RWPE1 (cell line): ENCODE results near the gene MED13L.
A peak's percentile ranks its signal among the peaks of the same experiment; 100 is the strongest.

ENCODE experiments used
- CTCF ChIA-PET: fragments of 350-600 bp; sonication (Branson Sonifier 250); formaldehyde crosslinking; extraction: SDS; loops from one replicate; lab custom pipeline; 2021; lab: Yijun Ruan, JAX
- POLR2A ChIA-PET: fragments of 400-600 bp; formaldehyde crosslinking; extraction: SDS; loops from one replicate; lab custom pipeline; 2020; ENCODE audit warnings: antibody characterized with exemption; ENCODE audit not compliant: low non-redundant PET; lab: Yijun Ruan, JAX
- DNase-seq: peaks from one replicate; pipeline ENCODE4 v3.0.0; 2012; ENCODE audit warnings: low spot score
- H3K27ac ChIP-seq: fragments of 450-650 bp; 2 replicates; pipeline ENCODE4 v1.5.1; 2017
- TF ChIP-seq, protein P1 (sequence below): fragments of 450-650 bp; conservative IDR thresholded peaks from 2 replicates; pipeline ENCODE4 v1.5.1; 2017; ENCODE audit warnings: low read depth, mild to moderate bottlenecking

Gene MED13L

DNA sequence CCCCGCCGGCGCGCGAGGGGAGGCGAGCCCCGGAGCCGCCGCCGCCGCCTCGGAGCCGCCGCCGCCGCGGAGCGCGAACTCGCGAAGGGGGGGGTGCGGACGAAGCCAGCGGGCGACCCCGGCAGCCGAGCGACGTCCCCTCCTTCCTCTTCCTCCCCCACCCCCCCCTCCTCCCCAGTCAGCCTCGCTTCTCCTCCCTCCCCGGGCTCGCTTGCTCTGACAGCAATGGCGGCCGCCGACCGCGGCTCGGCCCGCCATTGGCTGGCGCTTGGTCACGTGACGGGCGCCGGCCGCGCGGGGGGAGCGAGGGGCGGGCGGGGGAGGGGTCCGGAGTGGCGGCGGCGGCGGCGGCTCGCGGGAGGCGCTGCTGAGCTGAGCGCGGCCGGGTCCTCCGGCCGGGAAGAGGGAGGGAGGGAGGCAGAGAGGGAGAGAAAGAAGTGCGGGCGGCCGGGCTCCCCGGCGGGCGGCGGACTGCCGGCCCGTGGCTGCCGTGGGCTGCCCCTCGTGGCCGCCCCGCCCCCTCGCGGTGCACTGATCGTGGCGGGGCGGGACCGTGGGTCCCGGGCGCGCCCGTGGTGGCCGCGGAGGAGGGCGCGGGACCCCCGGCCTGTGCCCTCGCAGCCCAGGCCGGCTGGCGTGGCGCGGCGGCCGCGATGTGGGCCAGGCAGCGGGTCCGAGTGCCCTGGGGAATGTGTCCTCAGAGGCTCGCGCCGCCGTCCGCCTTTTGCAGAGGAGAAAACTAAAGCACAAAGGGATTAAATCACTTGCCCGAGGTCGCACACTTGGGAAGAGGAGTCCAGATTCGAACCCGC lies at the start of gene MED13L:
TSS of gene MED13L (minus strand) at position 227 of the 812 bp plus-strand sequence. CDS start 562 bp downstream, outside the sequence.
- peak within 1 kb of the TSS; percentile 88 for H3K27ac ChIP-seq
- POLR2A ChIA-PET, result no interaction called here
- CTCF ChIA-PET, result interaction anchor here (0.6 kb wide), 1 partner anchor 29 kb away, joined by 3 read pairs; no protein-coding TSS in a partner anchor
- TF ChIP-seq, protein P1, sequence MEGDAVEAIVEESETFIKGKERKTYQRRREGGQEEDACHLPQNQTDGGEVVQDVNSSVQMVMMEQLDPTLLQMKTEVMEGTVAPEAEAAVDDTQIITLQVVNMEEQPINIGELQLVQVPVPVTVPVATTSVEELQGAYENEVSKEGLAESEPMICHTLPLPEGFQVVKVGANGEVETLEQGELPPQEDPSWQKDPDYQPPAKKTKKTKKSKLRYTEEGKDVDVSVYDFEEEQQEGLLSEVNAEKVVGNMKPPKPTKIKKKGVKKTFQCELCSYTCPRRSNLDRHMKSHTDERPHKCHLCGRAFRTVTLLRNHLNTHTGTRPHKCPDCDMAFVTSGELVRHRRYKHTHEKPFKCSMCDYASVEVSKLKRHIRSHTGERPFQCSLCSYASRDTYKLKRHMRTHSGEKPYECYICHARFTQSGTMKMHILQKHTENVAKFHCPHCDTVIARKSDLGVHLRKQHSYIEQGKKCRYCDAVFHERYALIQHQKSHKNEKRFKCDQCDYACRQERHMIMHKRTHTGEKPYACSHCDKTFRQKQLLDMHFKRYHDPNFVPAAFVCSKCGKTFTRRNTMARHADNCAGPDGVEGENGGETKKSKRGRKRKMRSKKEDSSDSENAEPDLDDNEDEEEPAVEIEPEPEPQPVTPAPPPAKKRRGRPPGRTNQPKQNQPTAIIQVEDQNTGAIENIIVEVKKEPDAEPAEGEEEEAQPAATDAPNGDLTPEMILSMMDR, result peak; percentile 70
- DNase-seq, result peak; percentile 98

DNA sequence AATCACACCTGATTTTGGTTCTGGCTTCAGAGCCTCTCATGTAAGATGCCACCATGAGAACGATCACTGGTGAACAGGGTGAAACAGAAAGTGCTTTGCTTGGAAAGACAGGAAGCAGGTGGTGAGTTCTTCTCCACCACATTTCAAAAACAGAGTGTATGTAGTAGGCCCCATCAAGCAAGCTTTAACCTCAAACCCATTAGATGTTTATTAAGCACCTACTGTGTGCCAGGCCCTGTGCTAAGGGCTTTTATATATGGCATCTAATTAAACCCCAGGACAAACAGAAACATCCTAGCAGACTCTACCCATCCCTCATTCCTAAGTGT lies 47.8 kb upstream of the MED13L start:
- TF ChIP-seq, protein P1, result no peak
- ChIA-PET CTCF (no interaction called here), POLR2A (no interaction called here)
- no peak for DNase-seq
- H3K27ac ChIP-seq, result no peak overlapping the region

DNA sequence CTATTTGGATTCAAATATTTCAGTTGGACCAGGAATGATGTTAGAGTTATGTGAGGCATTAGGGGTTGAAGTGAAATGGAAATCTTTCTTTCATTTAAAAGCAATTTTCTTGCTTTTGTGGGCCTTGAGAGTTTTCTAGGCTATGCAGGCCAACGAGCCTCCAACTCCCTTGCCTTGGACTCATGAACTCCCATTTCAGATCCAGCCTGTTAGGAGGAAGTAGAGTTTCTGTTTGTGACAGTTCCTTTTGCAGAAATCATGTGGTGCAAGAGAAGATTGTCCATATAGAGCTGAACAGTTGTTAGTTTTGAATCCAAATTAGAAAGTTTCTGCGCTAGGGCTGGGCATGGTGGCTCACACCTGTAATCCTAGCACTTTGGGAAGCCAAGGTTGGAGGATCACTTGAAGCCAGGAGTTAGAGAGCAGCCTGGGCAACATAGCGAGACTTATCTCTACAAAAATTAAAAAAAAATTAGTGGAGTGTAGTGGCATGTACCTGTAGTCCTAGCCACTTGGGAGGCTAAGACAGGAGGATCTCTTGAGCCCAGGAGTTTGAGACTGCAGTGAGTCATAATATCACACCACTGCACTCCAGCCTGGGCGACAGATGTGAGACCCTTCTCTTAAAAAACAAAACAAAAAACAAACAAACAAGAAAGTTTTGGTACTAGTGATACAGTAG lies 47.3 kb upstream of the MED13L start:
- no peak overlapping the region for H3K27ac ChIP-seq
- ChIA-PET POLR2A (no interaction called here), CTCF (no interaction called here)
- TF ChIP-seq, protein P1, result no peak
- no peak for DNase-seq

DNA sequence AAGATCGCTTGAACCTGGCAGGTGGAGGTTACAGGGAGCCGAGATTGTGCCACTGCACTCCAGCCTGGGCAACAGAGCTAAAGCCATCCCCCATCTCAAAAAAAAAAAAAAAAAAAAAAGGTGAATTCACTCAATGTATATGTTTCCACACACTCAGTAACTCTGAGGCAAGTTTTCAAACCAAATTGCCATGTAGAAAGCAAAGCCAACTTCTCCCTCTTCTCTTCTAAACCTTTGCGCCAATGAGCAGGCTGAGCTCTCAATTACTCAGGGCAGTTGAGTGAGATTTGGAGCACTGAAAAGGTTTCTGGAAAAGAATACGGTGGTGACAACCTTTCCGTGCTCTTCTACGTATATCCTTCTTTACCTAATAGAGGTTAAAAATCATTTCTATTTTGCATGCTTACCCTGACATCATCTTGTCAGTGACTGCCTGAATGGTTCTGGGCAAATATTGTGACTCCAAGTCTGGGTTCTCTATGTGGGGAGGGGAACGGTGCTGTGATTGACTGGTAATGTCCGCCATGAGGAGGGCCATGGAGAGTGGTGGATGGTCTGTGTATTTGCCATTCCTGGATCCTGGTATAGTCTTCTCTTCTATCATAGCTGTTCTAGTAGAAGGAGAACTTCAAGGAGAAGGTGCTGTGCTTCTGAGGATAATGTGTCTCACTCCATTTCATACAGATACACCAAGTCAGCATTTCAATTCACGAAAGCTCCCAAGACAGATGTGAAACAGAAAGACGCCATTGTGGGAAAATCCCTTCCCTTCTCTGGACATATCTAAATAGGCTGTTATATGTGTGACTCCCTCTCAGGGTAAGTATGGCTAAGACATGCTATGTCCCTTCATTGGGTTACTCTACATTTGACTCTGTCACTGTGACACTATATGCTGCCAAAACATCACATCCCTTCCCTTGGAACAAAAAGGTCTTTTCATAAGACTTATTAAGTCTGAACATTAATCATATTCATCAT lies 46.2 kb upstream of the MED13L start:
- no peak overlapping the region for H3K27ac ChIP-seq
- ChIA-PET POLR2A (no interaction called here), CTCF (no interaction called here)
- TF ChIP-seq, protein P1, result no peak
- no peak for DNase-seq

DNA sequence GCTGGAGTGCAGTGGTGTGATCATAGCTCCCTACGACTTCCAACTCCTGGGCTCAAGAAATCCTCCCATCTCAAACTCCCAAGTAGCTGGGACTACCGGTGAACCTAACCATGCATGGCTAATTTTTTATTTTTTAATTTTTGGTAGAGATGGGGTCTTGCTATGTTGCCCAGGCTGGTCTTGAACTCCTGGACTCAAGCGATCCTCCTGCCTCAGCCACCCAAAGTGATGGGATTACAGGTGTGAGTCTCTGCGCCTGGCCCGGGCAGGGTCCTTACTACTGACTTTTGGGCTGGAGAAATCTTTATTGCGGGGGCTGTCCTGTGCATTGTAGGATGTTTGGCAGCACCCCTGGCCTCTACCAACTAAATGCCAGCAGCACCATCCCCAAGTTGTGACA lies 44.4 kb upstream of the MED13L start:
- POLR2A ChIA-PET, result no interaction called here
- CTCF ChIA-PET, result no interaction called here
- H3K27ac ChIP-seq, result no peak overlapping the region
- TF ChIP-seq, protein P1, result no peak
- no peak for DNase-seq

DNA sequence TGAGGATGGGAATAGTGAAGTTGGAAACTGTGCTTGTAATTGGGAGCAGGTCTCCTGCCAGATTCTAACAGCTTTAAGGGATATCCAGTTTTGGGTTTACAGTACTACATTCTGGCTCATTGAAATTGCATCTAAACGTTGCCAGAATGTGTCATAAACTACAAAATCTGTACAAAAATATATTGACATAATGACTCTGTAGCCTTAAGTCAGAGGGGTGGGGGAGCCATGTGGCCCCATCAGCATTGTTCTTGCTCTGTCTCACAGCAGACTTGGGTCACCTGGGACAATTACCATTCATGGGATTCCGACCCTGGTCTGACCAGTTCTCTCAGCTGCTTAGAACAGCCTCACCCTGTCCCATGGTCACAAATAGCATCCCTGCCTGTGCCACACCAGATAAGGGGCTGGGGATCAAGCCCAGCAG lies 43.3 kb upstream of the MED13L start:
- POLR2A ChIA-PET, result no interaction called here
- peak overlapping the region; percentile 96 for H3K27ac ChIP-seq
- no peak for DNase-seq
- CTCF ChIA-PET, result no interaction called here
- TF ChIP-seq, protein P1, result no peak
